Coronary artery (tissue), 2 donors: ENCODE results near the gene PRAMEF1.
"Not testable (repeated sequence)": the region's sequence is repeated elsewhere in the genome, so short reads cannot be mapped to it uniquely, and the experiment has no call there.

ENCODE experiments used
- DNase-seq: peaks from one replicate; pipeline ENCODE4 v3.0.0-alpha.2; 2017; ENCODE audit warnings: low spot score
- H3K27ac ChIP-seq, 2 donors: fragments of 200-600 bp; sonication (generic); one replicate each; pipeline ENCODE4 v1.5.1; 2016 to 2019
- H3K4me3 ChIP-seq: fragments of 200-600 bp; sonication (generic); 2 replicates; pipeline ENCODE4 v1.5.1; 2016; ENCODE audit warnings: mild to moderate bottlenecking, moderate library complexity
- TF ChIP-seq, protein P1 (sequence below): fragments of 200-600 bp; sonication (generic); IDR thresholded peaks from one replicate; pipeline ENCODE4 v1.5.1; 2019; ENCODE audit warnings: antibody characterized with exemption

The PRAMEF1 gene

DNA sequence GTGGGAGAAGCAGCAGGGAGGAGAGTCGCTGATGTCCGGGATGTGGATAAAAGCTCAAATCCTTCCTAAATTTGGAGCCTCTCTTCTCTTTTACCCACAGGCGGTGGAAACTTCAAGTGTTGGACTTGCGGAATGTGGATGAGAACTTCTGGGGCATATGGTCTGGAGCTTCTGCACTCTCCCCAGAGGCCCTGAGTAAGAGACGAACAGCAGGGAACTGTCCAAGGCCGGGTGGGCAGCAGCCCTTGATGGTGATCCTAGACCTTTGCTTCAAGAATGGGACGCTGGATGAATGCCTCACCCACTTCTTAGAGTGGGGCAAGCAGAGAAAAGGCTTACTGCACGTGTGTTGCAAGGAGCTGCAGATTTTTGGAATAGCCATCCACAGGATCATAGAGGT lies 15.8 kb upstream of the PRAMEF1 start:
- no peak overlapping the region for H3K4me3 ChIP-seq
- TF ChIP-seq, protein P1, sequence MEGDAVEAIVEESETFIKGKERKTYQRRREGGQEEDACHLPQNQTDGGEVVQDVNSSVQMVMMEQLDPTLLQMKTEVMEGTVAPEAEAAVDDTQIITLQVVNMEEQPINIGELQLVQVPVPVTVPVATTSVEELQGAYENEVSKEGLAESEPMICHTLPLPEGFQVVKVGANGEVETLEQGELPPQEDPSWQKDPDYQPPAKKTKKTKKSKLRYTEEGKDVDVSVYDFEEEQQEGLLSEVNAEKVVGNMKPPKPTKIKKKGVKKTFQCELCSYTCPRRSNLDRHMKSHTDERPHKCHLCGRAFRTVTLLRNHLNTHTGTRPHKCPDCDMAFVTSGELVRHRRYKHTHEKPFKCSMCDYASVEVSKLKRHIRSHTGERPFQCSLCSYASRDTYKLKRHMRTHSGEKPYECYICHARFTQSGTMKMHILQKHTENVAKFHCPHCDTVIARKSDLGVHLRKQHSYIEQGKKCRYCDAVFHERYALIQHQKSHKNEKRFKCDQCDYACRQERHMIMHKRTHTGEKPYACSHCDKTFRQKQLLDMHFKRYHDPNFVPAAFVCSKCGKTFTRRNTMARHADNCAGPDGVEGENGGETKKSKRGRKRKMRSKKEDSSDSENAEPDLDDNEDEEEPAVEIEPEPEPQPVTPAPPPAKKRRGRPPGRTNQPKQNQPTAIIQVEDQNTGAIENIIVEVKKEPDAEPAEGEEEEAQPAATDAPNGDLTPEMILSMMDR: no peak
- no peak for DNase-seq
- H3K27ac ChIP-seq: no peak overlapping the region

DNA sequence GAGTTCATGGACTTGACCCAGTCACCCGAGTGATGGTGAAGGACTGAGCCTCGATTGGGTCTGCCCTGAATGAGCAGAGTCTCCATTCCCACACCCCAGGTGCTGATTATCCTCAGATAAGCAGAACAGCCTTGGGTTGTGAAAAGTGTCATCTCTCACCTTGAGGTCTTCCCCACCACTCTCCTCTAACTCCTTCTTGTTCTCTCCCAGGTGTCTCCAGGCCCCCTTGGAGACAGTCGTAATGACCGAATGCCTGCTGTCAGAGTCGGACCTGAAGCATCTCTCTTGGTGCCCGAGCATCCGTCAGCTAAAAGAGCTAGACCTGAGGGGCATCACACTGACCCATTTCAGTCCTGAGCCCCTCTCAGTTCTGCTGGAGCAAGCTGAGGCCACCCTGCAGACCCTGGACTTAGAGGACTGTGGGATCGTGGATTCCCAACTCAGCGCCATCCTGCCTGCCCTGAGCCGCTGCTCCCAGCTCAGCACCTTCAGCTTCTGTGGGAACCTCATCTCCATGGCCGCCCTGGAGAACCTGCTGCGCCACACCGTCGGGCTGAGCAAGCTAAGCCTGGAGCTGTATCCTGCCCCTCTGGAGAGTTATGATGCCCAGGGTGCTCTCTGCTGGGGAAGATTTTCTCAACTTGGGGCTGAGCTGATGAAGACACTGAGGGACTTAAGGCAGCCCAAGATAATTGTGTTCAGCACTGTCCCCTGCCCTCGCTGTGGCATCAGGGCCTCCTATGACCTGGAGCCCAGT lies 14.2 kb upstream of the PRAMEF1 start:
- no peak for DNase-seq
- no peak overlapping the region for H3K4me3 ChIP-seq
- TF ChIP-seq, protein P1: no peak
- no peak overlapping the region for H3K27ac ChIP-seq

DNA sequence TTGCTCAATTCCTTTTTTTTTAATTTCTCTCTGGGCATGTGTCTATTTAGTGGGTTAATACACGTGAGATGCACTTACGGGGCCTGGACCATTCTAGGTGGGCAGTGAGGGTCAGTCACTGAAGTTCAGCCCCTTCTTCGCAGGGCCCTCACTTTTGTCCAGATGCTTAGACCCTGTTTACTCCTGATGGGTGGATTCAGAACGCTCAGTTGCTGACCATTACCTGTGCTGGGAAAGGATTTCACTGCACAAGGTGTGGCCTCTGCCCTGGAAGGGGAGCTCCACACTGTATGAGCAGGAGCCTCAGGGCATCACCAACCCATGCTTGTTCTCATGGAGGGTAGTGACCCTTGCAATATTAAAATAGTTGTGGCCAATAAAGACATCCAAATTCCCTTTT lies 13.1 kb upstream of the PRAMEF1 start:
- TF ChIP-seq, protein P1: no peak
- no peak for DNase-seq
- H3K27ac ChIP-seq: no peak overlapping the region
- no peak overlapping the region for H3K4me3 ChIP-seq

DNA sequence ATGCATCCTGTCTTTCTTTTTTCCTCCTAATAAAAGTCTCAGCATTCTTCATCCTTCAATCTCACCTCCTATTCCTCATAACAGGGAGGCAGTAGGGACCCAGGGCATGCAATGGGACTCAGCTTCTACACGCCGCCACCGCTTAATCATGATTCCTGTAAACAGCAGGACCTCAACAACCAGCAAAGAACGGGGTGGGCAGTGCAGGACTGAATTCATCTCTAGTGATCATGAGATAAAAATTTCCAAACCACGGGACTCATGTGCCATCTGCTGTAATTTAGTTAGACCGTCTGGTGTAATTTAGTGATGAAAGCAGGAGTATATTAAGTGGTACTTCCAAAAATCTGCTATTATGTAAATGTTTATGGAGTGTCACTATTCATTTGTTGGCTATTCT lies 12.3 kb upstream of the PRAMEF1 start:
- TF ChIP-seq, protein P1: no peak

DNA sequence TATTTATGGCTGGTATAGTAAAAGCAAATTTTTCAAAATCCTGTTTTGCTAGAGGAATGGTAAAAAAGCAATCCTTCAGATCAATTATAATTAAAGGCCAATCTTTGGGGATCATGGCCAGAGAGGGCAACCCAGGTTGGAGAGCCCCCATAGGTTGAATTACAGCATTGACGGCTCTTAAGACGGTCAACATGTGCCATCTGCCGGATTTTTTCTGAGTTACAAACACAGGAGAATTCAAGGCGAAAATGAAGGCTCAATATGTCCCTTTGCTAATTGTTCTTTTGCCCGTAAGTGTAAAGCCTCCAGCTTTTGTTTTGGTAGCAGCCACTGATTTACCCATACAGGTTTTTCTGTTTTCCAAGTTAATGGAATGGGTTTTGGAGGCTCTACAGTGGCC lies 9.7 kb upstream of the PRAMEF1 start:
- H3K4me3 ChIP-seq, DNase-seq, H3K27ac ChIP-seq: not testable (repeated sequence)

More for the DNA sequence above, 12.3 kb upstream of the PRAMEF1 start:
- no peak for DNase-seq
- Histone ChIP-seq H3K27ac (no peak overlapping the region), H3K4me3 (no peak overlapping the region)

DNA sequence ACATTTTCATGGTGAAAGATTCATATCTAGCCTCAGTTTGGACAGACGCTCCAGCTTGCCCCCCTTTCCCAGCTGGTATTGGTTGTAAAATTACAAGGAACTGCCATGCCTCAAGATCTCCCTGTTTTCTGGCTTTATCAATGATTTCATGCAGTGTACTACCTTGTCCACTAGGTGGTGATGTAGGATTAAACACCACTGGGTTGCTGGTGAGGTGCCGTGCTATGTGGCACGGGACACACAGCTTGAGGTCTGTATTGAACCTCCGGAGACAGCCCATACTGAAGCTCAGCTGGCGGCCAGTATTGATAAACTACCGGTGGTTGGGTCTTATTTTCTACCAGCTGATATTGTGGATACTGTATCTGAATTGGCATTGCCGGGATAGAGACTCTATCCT lies 7.4 kb upstream of the PRAMEF1 start:
- DNase-seq, H3K27ac ChIP-seq, H3K4me3 ChIP-seq: not testable (repeated sequence)

- H3K27ac ChIP-seq, H3K4me3 ChIP-seq, DNase-seq: not testable (repeated sequence)
These were observed 6.5 kb upstream of the PRAMEF1 start for GRCh38 chr1:12784729-12785128.

GRCh38 chr1:12798911-12799310 lies 7.7 kb downstream of the PRAMEF1 start:
- TF ChIP-seq, protein P1: no peak
- no peak overlapping the region for H3K27ac ChIP-seq
- no peak overlapping the region for H3K4me3 ChIP-seq
- no peak for DNase-seq

DNA sequence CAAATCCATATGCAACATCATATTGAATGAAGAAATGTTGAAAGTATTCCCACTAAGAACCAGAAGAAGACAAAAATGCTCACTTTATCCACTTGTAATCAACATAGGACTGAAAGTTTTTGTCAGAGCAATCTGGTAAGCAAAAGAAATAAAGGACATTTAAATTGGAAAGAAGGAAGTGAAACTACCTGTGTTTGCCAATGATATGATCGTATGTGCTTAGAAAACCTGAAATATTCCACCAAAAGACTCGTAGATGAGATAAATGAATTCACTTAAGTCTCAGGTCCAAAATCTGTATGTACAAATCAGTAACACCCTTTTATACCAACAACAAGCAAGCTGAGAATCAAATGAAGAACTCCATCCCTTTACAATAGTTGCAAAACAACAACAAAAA lies 8.5 kb downstream of the PRAMEF1 start:
- H3K27ac ChIP-seq: no peak overlapping the region
- no peak for DNase-seq
- no peak overlapping the region for H3K4me3 ChIP-seq
- TF ChIP-seq, protein P1: no peak
